Endothelial cell (in vitro differentiated cells): ENCODE measurements around the gene MAT1A. TPM values are rescaled to one million over a fixed set of nuclear protein-coding genes. Genes with fewer than 3 reads are reported as not detected.
"Not testable (repeated sequence)": the region's sequence is repeated elsewhere in the genome, so short reads cannot be mapped to it uniquely, and the experiment has no call there.

Experiments used
- DNase-seq: peaks from one replicate; pipeline ENCODE4 v3.0.0; 2021; ENCODE audit warnings: low spot score
- H3K27ac Mint-ChIP-seq: one replicate; pipeline ENCODE4 v1.8.0; 2021; ENCODE audit warnings: mixed read lengths, inconsistent platforms; ENCODE audit not compliant: unreplicated experiment
- H3K27me3 Mint-ChIP-seq: one replicate; pipeline ENCODE4 v1.8.0; 2021; ENCODE audit warnings: mild to moderate bottlenecking, moderate library complexity, mixed read lengths, inconsistent platforms; ENCODE audit not compliant: unreplicated experiment
- H3K36me3 Mint-ChIP-seq: one replicate; pipeline ENCODE4 v1.8.0; 2021; ENCODE audit warnings: mild to moderate bottlenecking, low read depth, mixed read lengths, inconsistent platforms; ENCODE audit not compliant: unreplicated experiment
- H3K4me1 Mint-ChIP-seq: one replicate; pipeline ENCODE4 v1.8.0; 2021; ENCODE audit warnings: mild to moderate bottlenecking, mixed read lengths, inconsistent platforms; ENCODE audit not compliant: unreplicated experiment
- H3K4me3 Mint-ChIP-seq: one replicate; pipeline ENCODE4 v1.8.0; 2021; ENCODE audit warnings: mild to moderate bottlenecking, mixed read lengths, inconsistent platforms; ENCODE audit not compliant: unreplicated experiment
- H3K9me3 Mint-ChIP-seq: one replicate; pipeline ENCODE4 v1.8.0; 2021; ENCODE audit warnings: mixed read lengths, inconsistent platforms; ENCODE audit not compliant: unreplicated experiment
- total RNA-seq: library from RNA; stranded (reverse); fragmentation: NEBNext Ultra II Directional; extraction: Animal tissue kit (Norgen Biotek cat#: 25700); gene quantifications from one replicate; pipeline ENCODE4 v1.2.1, GENCODE V29; 2021; ENCODE audit not compliant: unreplicated experiment

Gene MAT1A
- total RNA-seq, 1 donor from 2014 or later = 0.64 TPM

DNA sequence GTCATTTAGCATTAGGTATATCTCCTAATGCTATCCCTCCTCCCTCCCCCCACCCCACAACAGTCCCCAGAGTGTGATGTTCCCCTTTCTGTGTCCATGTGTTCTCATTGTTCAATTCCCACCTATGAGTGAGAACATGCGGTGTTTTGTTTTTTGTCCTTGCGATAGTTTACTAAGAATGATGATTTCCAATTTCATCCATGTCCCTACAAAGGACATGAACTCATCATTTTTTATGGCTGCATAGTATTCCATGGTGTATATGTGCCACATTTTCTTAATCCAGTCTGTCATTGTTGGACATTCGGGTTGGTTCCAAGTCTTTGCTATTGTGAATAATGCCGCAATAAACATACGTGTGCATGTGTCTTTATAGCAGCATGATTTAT lies 66.4 kb downstream of the MAT1A start:
- H3K36me3 Mint-ChIP-seq, H3K9me3 Mint-ChIP-seq, H3K4me1 Mint-ChIP-seq, H3K27ac Mint-ChIP-seq, DNase-seq, H3K4me3 Mint-ChIP-seq, H3K27me3 Mint-ChIP-seq: not testable (repeated sequence)

Other genes starting within 250 kb of the MAT1A start
- gene TMEM254, start 211.0 kb downstream of the MAT1A start, total RNA-seq = 16.6 TPM
- not detected for gene PLAC9, start 156.9 kb downstream of the MAT1A start, total RNA-seq
- gene ANXA11, start 84.1 kb downstream of the MAT1A start, total RNA-seq = 133 TPM
- gene DYDC1, start 67.1 kb upstream of the MAT1A start, total RNA-seq = not detected
- gene DYDC2, start 67.1 kb upstream of the MAT1A start, total RNA-seq = not detected
- 147 TPM for gene PRXL2A, start 118.9 kb upstream of the MAT1A start, total RNA-seq
- 147 TPM for gene TSPAN14, start 164.7 kb upstream of the MAT1A start, total RNA-seq
- gene SH2D4B, start 248.2 kb upstream of the MAT1A start, total RNA-seq = 0.23 TPM